Stimulated activated CD4-positive, alpha-beta T cell treated with anti-CD3 and anti-CD28 coated beads, Interleukin-4, amount 100 ng/mL, for 24 hours (primary cell): Measurements from ENCODE around the gene FAM240B.

ENCODE experiments used
- DNase-seq: peaks from one replicate; pipeline ENCODE4 v3.0.0-alpha.2; 2020

Gene FAM240B

DNA sequence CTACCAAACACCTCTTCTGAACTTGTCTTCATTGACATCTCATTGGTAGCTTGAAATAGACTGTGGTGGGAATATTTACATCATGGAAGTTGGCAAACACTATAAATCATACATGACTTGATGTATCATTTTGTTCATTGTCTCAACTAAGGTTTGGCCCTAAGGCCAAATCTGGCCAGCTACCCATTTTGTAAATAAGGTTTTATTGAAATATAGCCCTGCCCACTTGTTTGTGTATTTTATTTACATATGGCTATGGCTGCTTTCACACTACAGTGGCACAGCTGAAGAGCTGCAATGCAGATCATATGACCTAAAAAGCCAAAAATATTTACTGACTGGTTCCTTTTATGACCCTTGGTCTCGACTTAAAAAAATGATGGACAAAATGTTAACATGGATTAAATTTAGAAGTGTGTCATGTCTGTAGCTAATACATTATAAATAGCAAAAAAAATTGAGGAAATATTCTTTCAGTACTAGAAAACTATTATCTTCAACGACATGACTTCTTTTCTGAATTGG, 22.1 kb downstream of the FAM240B start:
- no peak for DNase-seq

DNA sequence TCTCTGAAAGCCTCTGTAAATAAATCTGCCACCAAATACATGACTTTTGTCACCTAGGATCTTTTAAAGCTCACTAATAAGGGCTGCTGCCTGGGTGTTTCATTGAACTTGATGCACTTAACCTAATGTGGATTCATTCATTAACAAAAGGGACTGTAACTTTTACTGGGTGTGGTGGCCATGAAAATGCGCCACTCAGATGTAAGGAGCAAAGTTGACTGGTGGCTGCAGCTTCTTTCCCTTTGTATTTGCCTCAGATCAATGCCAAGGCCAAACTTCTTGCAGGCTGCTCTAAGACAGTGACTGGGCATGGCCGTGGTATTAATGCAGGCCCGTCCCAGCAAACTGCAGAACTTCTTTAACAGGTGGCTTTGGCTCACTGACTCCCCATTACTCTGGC, 22.9 kb downstream of the FAM240B start:
- no peak for DNase-seq

DNA sequence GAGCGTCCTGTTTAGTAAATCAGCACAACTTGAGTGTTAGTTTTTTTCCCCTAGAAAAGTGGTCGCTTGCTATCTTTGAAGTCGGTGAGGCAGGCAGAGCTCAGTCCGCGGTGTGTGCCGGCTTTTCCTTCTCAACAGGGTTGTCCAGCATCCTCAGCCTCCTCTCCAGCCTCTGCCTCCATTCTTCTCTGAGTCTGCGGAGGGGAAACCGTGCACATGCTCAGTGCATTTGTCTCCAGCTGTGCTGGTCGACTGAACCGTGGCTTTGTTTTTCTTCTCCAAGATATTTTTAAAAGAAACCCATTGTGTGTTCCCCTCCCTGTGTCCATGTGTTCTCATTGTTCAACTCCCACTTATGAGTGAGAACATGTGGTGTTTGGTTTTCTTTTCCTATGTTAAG, 25.3 kb downstream of the FAM240B start:
- DNase-seq = no peak

DNA sequence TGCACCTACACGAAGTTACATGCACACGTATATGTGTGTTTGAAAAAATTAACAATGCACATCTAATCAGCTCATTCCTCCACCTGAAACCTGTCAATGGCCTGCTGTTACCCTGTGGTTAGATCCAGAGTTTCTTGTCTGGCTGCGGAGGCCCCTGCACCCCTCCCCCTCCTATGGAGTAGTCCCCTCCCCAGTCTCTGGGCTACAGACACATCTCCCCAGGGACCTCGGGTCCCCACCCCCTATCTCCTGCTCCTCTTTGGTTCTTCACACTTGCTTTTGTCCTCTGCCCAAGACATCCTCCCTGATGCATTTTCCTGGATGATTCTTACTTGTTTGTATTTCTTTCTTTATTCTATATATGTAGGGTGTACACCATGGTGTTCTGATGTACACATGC, 27.2 kb downstream of the FAM240B start:
- DNase-seq = no peak

DNA sequence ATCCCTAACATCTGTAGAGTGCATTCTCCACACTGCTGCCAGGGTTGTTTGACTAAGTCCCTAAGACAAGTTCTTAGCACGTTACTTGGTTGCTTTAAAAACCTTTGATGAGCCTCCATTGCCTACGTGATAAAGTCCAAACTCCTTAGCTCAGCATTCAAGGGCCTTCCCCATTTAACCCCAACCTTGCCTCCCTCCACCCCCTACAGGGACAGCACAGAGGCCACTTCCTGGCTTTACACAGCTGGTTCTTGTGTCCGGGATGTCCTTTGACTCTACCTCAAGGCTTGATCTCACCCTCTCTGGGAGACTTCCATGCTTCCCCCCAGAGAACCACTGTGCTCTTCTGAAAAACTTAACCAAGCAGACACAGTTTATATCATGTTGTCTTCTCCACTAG, 29.4 kb downstream of the FAM240B start:
- DNase-seq = no peak

DNA sequence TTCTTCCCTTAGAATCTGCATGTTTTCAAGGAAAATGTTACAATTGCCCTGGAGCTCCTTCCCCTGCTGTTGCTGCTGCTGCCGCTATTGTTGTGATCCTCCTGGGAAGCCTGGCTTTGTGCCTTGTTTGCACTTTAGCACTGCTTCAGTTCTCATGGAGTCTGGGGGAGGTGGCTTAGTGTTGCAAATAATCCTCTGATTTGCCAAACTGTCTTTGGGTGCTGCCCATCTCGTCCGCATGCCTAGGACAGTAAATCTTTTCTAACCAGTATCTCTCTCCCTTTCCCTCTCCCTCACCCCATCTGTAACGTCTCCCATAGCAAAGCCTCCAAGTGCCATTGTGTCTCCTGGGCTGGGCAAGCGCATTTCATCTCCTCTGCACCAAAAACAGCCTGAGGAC, 30.3 kb downstream of the FAM240B start:
- no peak for DNase-seq

DNA sequence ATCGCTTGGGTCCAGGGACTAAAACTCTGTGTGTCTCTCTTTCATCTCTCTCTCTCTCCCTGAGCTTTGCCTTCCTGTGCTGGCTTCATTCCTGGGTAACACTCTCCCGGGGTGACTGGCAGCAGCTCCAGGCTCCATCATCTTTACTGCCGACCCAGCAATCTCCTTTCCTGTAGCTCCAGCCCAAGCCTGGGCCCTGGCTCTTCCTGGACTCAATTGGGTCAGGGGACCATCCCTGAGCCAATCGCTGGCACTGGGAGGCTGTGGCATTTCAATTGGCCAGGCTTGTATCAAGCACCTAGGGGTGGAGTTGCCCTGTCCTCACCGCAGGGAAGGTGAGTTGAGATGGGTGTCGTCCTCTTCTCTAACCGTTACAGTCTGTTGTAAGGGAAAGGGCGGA, 31.9 kb downstream of the FAM240B start:
- no peak for DNase-seq

DNA sequence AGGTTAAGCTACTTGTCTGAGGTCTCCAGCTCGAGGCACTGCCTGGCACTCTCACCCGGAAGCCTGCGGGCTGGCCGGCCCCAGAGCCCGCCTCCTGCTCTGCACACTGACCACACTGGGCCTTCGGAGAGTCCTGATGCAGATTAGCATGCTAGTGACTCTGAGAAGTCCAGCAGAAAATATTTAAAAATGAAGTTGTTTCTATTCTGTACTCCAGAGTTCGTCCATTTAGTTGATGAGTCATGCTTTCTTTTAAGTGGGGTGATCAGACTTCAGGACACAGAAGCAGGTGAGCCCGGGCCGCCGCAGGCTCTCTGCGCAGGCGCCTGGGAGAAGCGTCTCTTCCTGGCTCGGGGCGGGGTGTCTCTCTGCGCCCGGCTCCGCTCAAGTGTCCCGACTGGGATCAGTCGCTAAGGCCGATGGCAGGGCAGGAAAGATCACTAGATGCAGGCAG, 32.5 kb downstream of the FAM240B start:
- DNase-seq = peak; percentile 19

DNA sequence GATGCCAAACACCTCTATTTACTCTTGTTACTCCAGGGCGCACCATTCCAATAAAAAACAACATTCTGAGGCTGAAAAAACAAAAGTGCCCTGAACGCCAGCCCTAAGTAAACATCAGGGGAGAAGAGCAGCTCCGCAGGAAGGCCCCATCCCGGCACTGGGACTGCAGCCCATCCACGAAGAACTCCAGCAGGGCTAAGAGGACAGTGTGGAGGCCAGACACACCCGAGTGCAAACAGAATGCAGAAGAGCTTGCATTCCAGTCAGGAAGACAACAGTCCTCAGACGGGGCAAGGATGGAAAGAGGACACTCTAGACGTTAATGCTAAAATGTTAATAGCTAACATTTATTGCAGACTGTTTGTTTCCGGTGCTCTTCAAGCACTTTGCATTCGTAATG, 33.0 kb downstream of the FAM240B start:
- no peak for DNase-seq

DNA sequence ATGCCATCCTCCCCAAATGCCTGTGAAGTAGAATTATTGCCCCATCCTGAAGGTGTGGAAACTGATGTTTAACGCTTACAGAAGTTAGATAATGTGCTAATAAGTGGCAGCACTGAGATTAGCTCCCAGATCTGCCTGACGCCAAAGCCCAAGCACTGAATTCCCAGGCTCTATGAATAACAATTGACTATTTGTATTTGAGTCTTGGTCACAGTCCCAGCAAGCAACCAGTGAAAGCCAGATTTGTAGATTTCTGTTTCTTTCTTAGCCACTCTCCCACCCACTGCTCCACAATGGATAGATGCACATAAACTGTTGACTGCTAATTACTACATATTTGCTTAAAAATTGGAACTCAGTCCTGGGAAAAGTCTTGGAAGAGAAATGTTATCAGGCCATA, 34.4 kb downstream of the FAM240B start:
- DNase-seq = no peak

DNA sequence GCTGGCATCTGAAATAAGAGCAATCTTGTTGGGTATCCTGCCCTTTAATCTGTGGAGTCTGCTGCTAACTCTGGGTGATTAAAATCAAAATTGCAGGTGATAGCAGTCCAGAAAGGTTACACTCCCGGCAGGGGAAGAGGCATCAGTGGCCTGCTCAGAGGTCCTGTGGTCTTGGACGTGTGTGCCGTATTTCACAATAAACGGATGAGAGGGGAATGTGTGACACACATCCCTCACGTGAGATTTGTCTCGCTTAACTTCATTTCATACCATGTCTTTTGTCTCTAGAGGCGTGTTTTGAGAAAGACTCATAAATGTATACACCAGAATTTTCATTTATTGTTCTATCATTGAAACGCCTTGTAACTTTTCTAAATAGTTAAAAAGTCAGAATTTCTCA, 36.6 kb downstream of the FAM240B start:
- no peak for DNase-seq

DNA sequence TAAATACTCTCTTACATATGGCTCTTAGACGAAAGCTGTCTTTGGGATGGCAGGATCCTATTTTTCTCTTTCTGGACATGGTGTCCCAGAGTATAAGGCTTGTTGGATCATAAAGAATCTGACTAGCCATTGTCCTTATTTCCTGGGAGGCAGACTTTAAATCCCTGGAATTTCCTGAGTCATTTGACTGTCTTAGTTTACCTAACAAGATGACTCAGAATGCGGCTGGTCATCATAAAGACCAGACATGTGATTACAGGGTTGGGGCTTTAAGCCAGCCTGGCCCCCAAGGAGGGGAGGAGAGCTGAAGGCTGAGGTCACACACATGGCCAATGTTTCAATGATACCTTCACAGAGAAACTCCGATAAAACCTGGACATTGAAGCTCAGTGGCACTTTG, 37.2 kb downstream of the FAM240B start:
- no peak for DNase-seq

DNA sequence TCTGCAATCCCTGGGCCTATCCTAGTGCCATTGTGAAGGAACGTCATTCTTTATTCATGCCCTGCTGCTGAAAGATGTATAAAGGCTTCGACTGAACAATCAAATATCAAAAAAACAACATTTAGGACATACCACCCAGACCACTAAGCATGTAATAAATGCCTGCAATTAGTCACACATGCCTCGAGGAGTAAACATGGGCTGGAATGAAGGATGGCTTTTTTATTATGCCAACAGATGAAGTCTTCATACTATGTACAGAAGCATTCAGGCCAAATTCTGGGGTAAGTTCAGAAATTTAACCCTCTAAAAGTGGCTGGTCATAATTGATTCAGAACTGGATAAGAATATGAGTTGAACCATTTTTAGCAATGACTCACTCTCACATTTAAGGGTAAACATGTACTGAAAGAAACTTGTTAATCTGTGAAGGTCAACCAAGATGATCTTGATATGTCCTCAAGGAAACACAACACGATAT, 38.1 kb downstream of the FAM240B start:
- DNase-seq = no peak

DNA sequence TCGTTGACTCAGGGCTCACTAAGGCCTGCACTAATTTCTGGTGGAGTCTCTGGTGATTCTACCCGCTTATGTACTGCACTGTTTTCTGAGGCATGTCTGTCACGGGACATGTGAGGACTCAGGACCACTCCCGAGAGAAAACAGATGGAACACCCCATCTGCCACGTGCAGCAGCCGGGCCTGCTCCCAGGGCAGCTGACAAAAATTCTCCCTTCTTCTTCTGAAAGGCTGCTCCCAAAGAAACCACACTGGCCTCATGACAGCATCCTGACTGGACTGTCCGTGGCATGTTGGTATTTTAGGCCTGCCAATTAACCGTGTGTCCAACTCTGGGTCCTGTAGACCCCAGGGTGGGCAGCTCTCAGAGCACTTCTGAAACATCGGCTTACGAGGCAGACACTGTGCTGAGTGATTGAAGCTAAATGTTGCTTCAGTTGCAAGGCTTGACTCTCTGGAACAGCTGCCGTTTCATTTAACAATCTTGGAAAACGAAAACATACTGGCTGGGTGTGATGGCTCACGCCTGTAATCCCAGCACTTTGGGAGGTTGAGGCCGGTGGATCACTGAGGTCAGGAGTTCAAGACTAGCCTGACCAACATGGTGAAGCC, 39.0 kb downstream of the FAM240B start:
- no peak for DNase-seq

DNA sequence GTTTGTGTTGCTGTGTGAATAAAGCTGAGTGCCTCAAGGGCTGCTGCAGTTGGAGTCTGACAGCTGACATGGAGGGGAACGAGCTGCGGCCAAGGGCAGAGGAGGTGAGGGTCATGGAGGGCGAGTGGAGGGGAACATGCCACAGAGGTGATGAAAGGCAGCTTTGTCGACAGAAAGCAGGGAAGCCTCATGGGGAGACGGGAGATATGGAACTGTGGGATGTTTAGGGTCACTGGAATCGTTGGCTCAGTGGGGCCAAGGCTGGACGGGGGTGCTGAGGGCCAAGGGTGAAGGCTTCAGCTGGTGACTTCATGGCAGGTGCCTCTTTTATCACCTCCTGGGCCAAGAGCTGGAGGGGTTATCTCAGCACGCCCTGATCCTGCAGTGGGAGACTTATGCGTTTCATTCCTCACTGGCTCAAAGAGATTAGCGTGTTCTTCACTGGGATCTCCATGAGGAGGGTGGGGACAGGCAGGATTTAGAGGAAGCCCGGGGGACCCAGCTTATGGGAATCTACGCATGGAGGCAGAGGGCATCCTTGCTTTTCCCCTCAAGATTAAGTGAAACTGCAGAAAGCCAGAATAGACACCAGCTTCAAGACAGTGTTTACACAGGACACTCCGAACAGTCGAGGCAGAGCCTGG, 42.2 kb downstream of the FAM240B start:
- DNase-seq = no peak

DNA sequence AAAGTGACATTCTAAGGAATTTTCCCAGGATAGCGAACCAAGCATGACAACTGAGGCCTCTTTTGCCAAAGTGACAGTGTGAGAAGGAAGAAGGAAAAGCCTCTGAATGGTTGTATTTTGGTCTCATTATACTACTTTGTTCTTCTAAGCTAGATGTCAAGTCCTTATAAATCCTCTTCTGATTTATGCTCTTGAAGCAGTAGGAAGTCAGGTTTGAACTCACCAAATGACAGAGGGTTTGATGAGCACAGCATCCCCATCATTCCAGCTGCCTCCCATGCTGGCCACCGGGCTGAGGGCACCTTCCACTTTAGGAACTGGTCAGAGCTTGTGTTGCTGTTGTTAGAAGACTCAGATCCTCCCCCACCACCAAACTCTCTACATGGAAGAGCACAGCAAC, 44.1 kb downstream of the FAM240B start:
- DNase-seq = no peak

DNA sequence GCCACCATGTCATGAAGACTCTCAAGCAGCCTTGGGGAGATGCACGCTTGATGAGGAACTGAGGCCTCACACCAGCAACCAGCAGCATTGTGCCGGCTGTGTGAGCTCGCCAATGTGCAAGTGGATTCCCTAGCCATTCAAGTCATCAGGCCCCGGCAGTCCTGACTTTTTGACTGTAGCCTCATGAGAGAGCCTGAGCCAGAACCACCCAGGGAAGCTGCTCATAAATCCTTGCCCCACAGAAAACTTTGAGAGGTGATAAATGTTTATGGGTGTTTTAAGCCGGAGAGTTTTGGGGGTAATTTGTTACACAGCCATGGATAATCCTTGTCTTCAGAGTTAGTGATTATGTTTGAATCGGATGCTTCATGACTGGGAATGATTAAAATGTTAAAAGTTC, 44.7 kb downstream of the FAM240B start:
- DNase-seq = no peak

DNA sequence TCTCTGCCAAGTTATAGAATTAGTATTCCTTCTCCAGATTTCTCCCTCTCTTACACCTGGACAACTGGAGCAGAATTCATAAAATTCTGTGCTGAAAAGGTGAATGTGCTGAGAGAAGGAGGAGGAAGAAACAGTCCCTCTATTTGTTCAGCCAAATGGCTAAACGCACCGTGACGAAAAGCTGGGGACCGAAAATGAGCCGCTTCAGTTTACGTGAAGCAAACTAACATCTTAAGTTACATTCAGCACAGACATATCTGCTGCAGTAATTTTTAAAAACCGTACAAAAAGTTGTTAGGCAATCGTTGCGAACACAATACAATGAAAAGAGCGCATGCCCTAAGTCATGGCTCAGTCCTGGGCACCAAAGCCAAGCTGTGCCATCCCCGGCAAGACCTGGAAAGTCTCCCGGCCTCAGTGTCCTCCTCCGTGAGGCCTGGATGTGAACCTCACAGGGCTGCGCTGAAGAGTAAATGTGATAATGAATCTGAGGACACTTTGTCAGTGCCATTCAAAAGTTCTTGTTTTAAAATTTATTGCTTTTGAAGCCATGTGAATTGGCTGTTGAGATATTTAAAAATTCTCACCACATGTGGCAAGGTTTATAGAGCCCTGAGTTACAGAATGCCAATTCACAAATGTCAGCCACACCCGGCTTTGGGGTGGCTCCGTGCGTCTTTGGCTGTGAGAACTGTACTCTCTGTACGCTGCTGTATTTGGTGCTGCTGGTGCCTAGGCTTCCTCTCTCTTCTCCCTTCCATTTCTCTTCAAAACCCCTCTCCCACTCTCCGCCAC, 46.3 kb downstream of the FAM240B start:
- DNase-seq = no peak

DNA sequence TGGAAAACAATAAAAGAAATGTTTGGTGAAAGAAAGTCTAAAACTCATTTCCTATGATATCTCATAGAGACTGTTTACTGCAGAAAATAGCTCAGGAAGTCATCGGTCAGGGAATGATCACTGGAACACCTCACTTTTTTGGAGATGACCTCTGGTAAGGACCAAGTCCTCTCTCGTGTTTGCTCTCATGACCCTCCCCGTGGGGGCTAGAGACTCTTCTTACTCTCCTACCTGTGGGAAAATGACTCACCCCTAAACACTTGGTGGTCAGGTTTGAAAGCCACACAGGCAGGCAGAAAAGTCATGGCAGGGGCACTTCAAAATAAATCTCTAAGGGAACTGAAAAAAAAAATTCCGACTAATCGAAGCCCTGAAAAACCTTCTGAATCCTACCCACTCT, 48.2 kb downstream of the FAM240B start:
- DNase-seq = no peak

DNA sequence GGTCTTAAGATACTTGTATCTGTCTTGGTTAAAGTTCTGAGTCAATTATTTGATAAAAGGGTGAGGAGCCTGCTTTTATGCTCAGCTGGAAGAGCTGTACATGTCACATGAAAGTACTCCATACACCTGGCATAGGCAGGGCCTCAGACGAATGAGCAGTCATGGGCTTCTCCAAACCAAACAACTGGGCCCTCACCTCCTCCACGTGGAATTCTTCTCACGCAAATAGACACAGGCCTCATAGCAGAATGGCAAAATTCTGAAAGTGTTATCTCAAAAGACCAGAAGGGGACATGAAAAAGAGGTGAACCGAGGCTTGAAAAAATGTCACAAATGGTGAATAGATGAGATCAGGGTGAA, 48.6 kb downstream of the FAM240B start:
- DNase-seq = no peak

DNA sequence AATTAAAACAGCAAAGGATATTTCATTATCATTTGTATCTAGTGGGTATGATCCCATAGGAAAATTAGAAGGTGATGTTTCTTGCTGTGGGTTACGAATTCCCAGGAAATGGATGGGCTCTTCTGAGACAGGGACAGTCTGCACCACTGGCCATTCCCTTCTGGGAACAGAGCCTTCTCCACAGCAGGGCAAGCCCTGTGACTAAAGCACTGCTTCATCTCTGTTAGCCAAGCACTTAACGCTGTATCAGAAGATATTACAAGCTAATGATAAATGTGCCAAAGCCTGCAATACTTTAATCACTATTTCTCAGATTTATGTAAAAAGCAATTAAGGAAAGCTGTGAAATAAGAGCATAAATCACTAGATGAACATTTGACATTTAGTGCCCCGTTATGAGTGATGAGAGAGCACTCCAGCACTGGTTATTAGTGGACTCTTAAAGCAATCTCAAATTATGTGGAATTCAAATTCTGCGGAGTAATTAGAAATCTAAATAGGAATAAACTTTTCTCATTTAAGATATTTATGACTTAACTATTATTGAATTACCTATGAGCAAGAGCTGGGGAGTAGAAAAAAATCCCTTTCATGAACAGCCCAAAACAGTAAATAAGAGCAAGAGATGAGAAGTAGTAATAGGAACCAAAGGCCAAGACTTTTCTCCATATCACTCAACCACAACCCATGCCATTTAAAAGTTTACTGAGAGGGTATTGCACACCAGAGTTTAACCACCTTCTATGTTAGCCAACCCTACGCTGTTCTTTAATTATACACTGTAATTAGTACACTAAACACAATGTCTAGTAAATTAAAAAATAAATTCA, 49.2 kb downstream of the FAM240B start:
- DNase-seq = no peak

DNA sequence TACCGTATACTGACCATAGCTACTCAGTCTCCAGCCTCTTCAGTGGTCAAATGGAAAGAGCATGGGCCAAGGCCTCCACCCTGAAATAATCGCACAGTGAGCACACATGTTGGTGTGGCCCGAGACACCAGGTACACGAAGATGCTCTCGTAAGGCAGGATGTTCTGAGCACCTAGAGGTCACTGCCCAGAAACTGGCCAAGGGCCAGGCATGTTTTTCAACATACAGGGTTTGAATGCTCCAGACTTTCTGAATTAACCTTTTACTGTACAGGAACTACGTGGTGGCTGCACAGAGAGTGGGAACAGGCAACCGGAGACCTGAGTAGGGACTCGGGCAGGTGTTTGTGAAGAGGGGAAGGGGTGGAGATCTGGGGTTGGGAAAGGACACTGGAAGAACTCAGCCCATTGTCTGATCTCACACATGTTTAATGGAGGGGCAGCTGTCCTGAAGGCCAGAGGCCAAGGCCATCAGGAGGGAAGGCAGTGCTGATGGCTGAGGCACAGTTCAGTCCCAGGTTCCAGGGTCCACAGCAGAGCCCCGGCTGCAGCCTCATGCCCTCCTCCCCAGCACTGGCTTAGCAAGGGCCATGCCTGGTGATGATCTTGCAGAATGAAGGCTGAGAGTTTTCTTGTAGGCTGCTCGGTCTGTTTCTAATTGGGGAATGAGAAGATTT, 51.0 kb downstream of the FAM240B start:
- DNase-seq = no peak
